SK-N-SH (cell line): Measurements from ENCODE around the gene P3H2. TPM values are rescaled to one million over a fixed set of nuclear protein-coding genes. Genes with fewer than 3 reads are reported as not detected.

Experiments
- CTCF ChIA-PET: fragments of 300-600, 350-600 bp; formaldehyde crosslinking; extraction: SDS; loops from one replicate; lab custom pipeline; 2021; lab: Yijun Ruan, JAX
- POLR2A ChIA-PET: fragments of 350-600 bp; sonication (Branson Sonifier 250); formaldehyde crosslinking; extraction: SDS; loops from one replicate; lab custom pipeline; 2020; ENCODE audit warnings: antibody characterized with exemption, inconsistent platforms; lab: Yijun Ruan, JAX
- DNase-seq: peaks from one replicate; pipeline ENCODE4 v3.0.0; 2012
- H2AFZ ChIP-seq: fragments of 200-600 bp; sonication (generic); 2 replicates; pipeline ENCODE4 v1.8.1; 2016; ENCODE audit warnings: antibody characterized with exemption, mild to moderate bottlenecking, low read depth
- H3F3A ChIP-seq: fragments of 200-600 bp; sonication (generic); replicated peaks from 2 replicates; pipeline ENCODE3; 2016; ENCODE audit warnings: antibody characterized with exemption, mild to moderate bottlenecking; ENCODE audit not compliant: insufficient read depth
- H3K27ac ChIP-seq, 2 experiments: fragments of 200-500 bp in 1 of 2; fragments of 200-600 bp in 1 of 2; sonication (Bioruptor generic) in 1 of 2; sonication (generic), shearing (Covaris generic) in 1 of 2; 2 replicates each; pipeline versions ENCODE4 v1.5.1 to v1.6.1; 2014 to 2016; ENCODE audit warnings: low read depth in 2 of 2, inconsistent platforms in 1 of 2, low read length in 1 of 2, mild to moderate bottlenecking in 1 of 2, mixed read lengths in 1 of 2
- H3K27me3 ChIP-seq: fragments of 200-600 bp; sonication (generic), shearing (Covaris generic); 2 replicates; pipeline ENCODE4 v1.6.1; 2016; ENCODE audit warnings: mixed run types; ENCODE audit not compliant: insufficient read depth
- H3K36me3 ChIP-seq, 2 experiments: fragments of 200-500 bp in 1 of 2; fragments of 200-600 bp in 1 of 2; sonication (Bioruptor generic) in 1 of 2; sonication (generic) in 1 of 2; replicated peaks in 1 of 2; 2 replicates each; pipeline versions ENCODE3 to v1.5.1; 2014 to 2016; ENCODE audit warnings: low read length in 1 of 2, mild to moderate bottlenecking in 1 of 2; ENCODE audit not compliant: insufficient read depth in 2 of 2, control insufficient read depth in 1 of 2
- H3K4me1 ChIP-seq, 2 experiments: fragments of 200-500 bp in 1 of 2; fragments of 200-600 bp in 1 of 2; sonication (Bioruptor generic) in 1 of 2; sonication (generic), shearing (Covaris generic) in 1 of 2; 2 replicates each; pipeline versions ENCODE4 v1.5.1 to v1.6.1; 2014 to 2016; ENCODE audit warnings: low read depth in 1 of 2, low read length in 1 of 2, mixed run types in 1 of 2; ENCODE audit not compliant: insufficient read depth in 2 of 2, control insufficient read depth in 1 of 2
- H3K4me2 ChIP-seq: fragments of 200-600 bp; sonication (generic), shearing (Covaris generic); 2 replicates; pipeline ENCODE4 v1.6.1; 2017; ENCODE audit warnings: mixed run types
- H3K4me3 ChIP-seq, 2 experiments: fragments of 200-500 bp in 1 of 2; fragments of 200-600 bp in 1 of 2; sonication (Bioruptor generic) in 1 of 2; sonication (generic), shearing (Covaris generic) in 1 of 2; 2 replicates each; pipeline versions ENCODE4 v1.5.1 to v1.8.1; 2014 to 2016; ENCODE audit warnings: low read depth in 2 of 2, inconsistent platforms in 1 of 2, low read length in 1 of 2, mild to moderate bottlenecking in 1 of 2, mixed read lengths in 1 of 2, moderate library complexity in 1 of 2
- H3K79me2 ChIP-seq: fragments of 200-600 bp; sonication (generic); 2 replicates; pipeline ENCODE4 v1.8.1; 2017; ENCODE audit warnings: mild to moderate bottlenecking; ENCODE audit not compliant: insufficient read depth
- H3K9ac ChIP-seq: fragments of 200-600 bp; sonication (generic); 2 replicates; pipeline ENCODE4 v1.6.1; 2017; ENCODE audit warnings: mixed run types
- H3K9me2 ChIP-seq: fragments of 200-600 bp; sonication (generic); 2 replicates; pipeline ENCODE4 v1.6.1; 2017; ENCODE audit warnings: mixed run types
- H3K9me3 ChIP-seq: fragments of 200-600 bp; sonication (generic); 2 replicates; pipeline ENCODE4 v1.6.1; 2017; ENCODE audit warnings: mixed run types, mild to moderate bottlenecking, moderate library complexity
- H4K20me1 ChIP-seq: fragments of 200-600 bp; sonication (generic); 2 replicates; pipeline ENCODE4 v1.6.1; 2017; ENCODE audit warnings: mild to moderate bottlenecking, mixed run types; ENCODE audit not compliant: insufficient read depth
- CHD2 ChIP-seq: fragments of 150-350 bp; IDR thresholded peaks from 2 replicates; pipeline ENCODE4 v1.6.1; 2018; ENCODE audit warnings: low read length; ENCODE audit not compliant: partially characterized antibody
- ELF1 ChIP-seq: IDR thresholded peaks from 2 replicates; pipeline ENCODE4 v1.4.0; 2012
- EP300 ChIP-seq, 2 experiments: IDR thresholded peaks; 2 replicates each; pipeline versions ENCODE4 v1.4.0 to v1.6.1; 2012; ENCODE audit warnings: borderline replicate concordance in 1 of 2, low read depth in 1 of 2, low read length in 1 of 2
- FOSL2 ChIP-seq: IDR thresholded peaks from 2 replicates; pipeline ENCODE4 v1.4.0; 2012; ENCODE audit warnings: low read depth, mild to moderate bottlenecking, moderate library complexity, borderline replicate concordance
- FOXJ3 ChIP-seq: sonication (generic); formaldehyde crosslinking; IDR thresholded peaks from 2 replicates; pipeline ENCODE4 v1.5.1; 2020; ENCODE audit warnings: mild to moderate bottlenecking, missing genetic modification reagents
- FOXM1 ChIP-seq: IDR thresholded peaks from 2 replicates; pipeline ENCODE4 v1.4.0; 2012; ENCODE audit warnings: low read depth, mild to moderate bottlenecking
- GATA2 ChIP-seq: sonication (generic); formaldehyde crosslinking; IDR thresholded peaks from 2 replicates; pipeline ENCODE4 v1.5.0; 2020; ENCODE audit warnings: mild to moderate bottlenecking, missing genetic modification reagents
- MXI1 ChIP-seq: IDR thresholded peaks from 2 replicates; pipeline ENCODE4 v1.6.1; 2012; ENCODE audit warnings: mild to moderate bottlenecking, low read depth, low read length, improper control_type of control experiment
- NFIC ChIP-seq: IDR thresholded peaks from 2 replicates; pipeline ENCODE4 v1.4.0; 2012; ENCODE audit warnings: borderline replicate concordance
- NRF1 ChIP-seq: IDR thresholded peaks from 2 replicates; pipeline ENCODE4 v1.6.1; 2012; ENCODE audit warnings: low read depth, mild to moderate bottlenecking, low read length
- RCOR1 ChIP-seq: fragments of 150-350 bp; IDR thresholded peaks from 2 replicates; pipeline ENCODE4 v1.6.1; 2017; ENCODE audit warnings: antibody characterized with exemption, low read length
- SIN3A ChIP-seq: IDR thresholded peaks from 2 replicates; pipeline ENCODE4 v1.6.1; 2012; ENCODE audit warnings: low read depth, mild to moderate bottlenecking, low read length, moderate library complexity, borderline replicate concordance
- TAF1 ChIP-seq: IDR thresholded peaks from 2 replicates; pipeline ENCODE4 v1.6.1; 2012; ENCODE audit warnings: low read depth, mild to moderate bottlenecking, low read length, moderate library complexity, borderline replicate concordance
- YY1 ChIP-seq: IDR thresholded peaks from 2 replicates; pipeline ENCODE4 v1.4.0; 2012; ENCODE audit warnings: low read depth, mild to moderate bottlenecking
- WGBS: methylation state at CpG from one replicate; pipeline ENCODE4 v1.1.6; 2017; ENCODE audit warnings: low lambda C conversion rate; 5-methylcytosine and 5-hydroxymethylcytosine counted together
- polyA plus RNA-seq, 3 experiments: library from polyadenylated mRNA; depleted of rRNA; stranded (reverse); fragments of >200 nt; gene quantifications; 2 replicates each; pipeline ENCODE4 v1.2.3, GENCODE V29; 2012
- TF ChIP-seq, protein P1 (sequence below): IDR thresholded peaks from 2 replicates; pipeline ENCODE4 v1.4.0; 2012; ENCODE audit warnings: low read depth, borderline replicate concordance
- TF ChIP-seq, protein P2 (sequence below): IDR thresholded peaks from 2 replicates; pipeline ENCODE4; 2012
- TF ChIP-seq, protein P3 (sequence below): fragments of 150-350 bp; IDR thresholded peaks from 2 replicates; pipeline ENCODE4 v1.6.1; 2017; ENCODE audit warnings: antibody characterized with exemption, low read length, low read depth, borderline replicate concordance
- TF ChIP-seq, protein P4 (sequence below): IDR thresholded peaks from 2 replicates; pipeline ENCODE4 v1.4.0; 2012; ENCODE audit warnings: low read depth

P3H2 gene
- polyA plus RNA-seq, 1 of the 3 experiments (the other 2 are of a cell fraction), result 2.8 TPM

DNA sequence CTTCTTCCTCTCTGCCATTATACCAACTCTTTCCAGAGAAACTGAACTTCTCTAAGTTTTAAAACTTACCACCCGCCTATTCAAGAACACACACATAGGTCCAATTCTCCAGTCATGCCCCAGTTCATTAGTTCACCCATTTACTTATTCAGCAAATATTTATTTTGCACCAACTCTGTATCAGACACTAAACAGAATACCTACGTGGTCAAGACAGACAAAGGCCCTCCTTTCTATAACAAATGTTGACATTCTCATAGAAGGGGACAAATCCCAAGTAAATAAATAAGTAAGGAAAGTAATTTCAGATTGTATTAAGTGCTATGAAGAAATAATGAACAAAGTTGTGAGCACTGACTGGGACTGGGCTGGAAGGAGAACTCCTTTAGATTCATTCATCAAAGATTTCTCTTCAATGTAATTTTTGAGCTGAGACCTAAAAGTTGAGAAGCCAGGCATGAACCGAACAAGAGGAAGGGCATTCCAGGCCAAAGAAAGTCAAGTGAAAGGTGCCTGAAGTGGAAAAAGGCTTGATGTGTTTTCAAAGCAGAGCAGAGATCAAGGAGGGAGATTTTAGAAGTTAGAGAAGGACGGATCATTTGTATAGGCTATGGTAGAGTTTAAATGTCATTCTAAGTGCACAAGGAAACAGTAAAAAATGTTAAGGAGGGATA is 120.4 kb downstream of the P3H2 start:
- Histone ChIP-seq H3K27ac (no peak overlapping the region), H3K4me1 (no peaks in the 10 kb centered on the region; a peak in 1 of 4 replicates), H3K36me3 (no peaks in the 10 kb centered on the region), H3K27me3 (no peaks in the 10 kb centered on the region), H3K79me2 (no peaks in the 10 kb centered on the region), H3K9me2 (no peaks in the 10 kb centered on the region), H2AFZ (no peak overlapping the region), H3K4me3 (no peak overlapping the region), H3F3A (no peaks in the 10 kb centered on the region), H3K9me3 (no peaks in the 10 kb centered on the region), H4K20me1 (no peaks in the 10 kb centered on the region), H3K9ac (no peak overlapping the region), H3K4me2 (no peak overlapping the region)
- TF ChIP-seq MXI1, result no peak
- TF ChIP-seq ELF1, result no peak
- no peak for TF ChIP-seq GATA2 (CRISPR knock-in tag)
- TF ChIP-seq NFIC, result no peak
- TF ChIP-seq CHD2, result no peak
- TF ChIP-seq FOSL2, result no peak
- no peak for TF ChIP-seq EP300 (IDR thresholded peaks at IDR 0.05; ENCODE audit: borderline replicate concordance in 1 of 2, low read depth in 1 of 2, low read length in 1 of 2)
- no peak for TF ChIP-seq FOXJ3 (CRISPR knock-in tag)
- no peak for TF ChIP-seq RCOR1
- TF ChIP-seq, protein P1, sequence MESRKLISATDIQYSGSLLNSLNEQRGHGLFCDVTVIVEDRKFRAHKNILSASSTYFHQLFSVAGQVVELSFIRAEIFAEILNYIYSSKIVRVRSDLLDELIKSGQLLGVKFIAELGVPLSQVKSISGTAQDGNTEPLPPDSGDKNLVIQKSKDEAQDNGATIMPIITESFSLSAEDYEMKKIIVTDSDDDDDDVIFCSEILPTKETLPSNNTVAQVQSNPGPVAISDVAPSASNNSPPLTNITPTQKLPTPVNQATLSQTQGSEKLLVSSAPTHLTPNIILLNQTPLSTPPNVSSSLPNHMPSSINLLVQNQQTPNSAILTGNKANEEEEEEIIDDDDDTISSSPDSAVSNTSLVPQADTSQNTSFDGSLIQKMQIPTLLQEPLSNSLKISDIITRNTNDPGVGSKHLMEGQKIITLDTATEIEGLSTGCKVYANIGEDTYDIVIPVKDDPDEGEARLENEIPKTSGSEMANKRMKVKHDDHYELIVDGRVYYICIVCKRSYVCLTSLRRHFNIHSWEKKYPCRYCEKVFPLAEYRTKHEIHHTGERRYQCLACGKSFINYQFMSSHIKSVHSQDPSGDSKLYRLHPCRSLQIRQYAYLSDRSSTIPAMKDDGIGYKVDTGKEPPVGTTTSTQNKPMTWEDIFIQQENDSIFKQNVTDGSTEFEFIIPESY, result no peak
- no peak for TF ChIP-seq FOXM1
- no peak for TF ChIP-seq TAF1
- TF ChIP-seq, protein P2, sequence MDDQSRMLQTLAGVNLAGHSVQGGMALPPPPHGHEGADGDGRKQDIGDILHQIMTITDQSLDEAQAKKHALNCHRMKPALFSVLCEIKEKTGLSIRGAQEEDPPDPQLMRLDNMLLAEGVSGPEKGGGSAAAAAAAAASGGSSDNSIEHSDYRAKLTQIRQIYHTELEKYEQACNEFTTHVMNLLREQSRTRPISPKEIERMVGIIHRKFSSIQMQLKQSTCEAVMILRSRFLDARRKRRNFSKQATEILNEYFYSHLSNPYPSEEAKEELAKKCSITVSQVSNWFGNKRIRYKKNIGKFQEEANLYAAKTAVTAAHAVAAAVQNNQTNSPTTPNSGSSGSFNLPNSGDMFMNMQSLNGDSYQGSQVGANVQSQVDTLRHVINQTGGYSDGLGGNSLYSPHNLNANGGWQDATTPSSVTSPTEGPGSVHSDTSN, result no peak
- DNase-seq, result no peak
- POLR2A ChIA-PET, result no interaction called here
- CTCF ChIA-PET, result interaction anchor here (1.0 kb wide), 1 partner anchor 39 kb away, joined by 3 read pairs; no protein-coding TSS in a partner anchor
- WGBS, result 27% methylated on average over 4 of the region's 4 CpGs

DNA sequence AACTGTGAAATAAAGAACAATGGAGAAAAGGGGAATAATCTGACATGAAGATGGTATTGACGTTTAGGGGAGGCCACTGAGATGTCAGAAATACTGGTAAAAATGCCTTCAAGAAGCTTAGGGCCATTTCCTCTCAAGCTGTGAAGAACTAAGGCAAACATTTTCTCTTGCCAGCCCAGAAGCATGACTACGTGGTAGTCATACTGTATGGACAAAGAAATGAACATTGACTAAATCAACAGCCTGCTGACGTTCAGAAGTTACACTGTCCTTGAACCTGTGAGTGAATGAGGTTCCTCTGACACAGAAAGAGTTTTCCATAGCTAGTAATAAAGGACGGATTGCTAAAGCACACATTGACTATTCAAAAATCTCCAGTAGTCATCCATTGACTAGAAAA is 121.0 kb downstream of the P3H2 start:
- Histone ChIP-seq H3F3A (no peaks in the 10 kb centered on the region), H3K36me3 (no peaks in the 10 kb centered on the region), H3K4me1 (no peaks in the 10 kb centered on the region; a peak in 1 of 4 replicates), H3K9me3 (no peaks in the 10 kb centered on the region), H3K9me2 (no peaks in the 10 kb centered on the region), H4K20me1 (no peaks in the 10 kb centered on the region), H3K9ac (no peak overlapping the region), H2AFZ (no peak overlapping the region), H3K79me2 (no peaks in the 10 kb centered on the region), H3K27ac (no peak overlapping the region), H3K4me3 (no peak overlapping the region), H3K27me3 (no peaks in the 10 kb centered on the region), H3K4me2 (no peak overlapping the region)
- TF ChIP-seq SIN3A (no peak), NRF1 (no peak), CHD2 (no peak), TAF1 (no peak), EP300 (IDR thresholded peaks at IDR 0.05; ENCODE audit: borderline replicate concordance in 1 of 2, low read depth in 1 of 2, low read length in 1 of 2) (no peak), YY1 (no peak)
- TF ChIP-seq, protein P3, sequence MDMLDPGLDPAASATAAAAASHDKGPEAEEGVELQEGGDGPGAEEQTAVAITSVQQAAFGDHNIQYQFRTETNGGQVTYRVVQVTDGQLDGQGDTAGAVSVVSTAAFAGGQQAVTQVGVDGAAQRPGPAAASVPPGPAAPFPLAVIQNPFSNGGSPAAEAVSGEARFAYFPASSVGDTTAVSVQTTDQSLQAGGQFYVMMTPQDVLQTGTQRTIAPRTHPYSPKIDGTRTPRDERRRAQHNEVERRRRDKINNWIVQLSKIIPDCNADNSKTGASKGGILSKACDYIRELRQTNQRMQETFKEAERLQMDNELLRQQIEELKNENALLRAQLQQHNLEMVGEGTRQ, result no peak
- TF ChIP-seq, protein P4, sequence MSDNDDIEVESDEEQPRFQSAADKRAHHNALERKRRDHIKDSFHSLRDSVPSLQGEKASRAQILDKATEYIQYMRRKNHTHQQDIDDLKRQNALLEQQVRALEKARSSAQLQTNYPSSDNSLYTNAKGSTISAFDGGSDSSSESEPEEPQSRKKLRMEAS, result no peak
- no peak for DNase-seq
- ChIA-PET CTCF (interaction anchor here (1.0 kb wide), 1 partner anchor 38 kb away, joined by 3 read pairs; no protein-coding TSS in a partner anchor), POLR2A (no interaction called here)
- 37% methylated on average over 4 of the region's 4 CpGs for WGBS
